HEK293T (cell line): Measurements from ENCODE around the gene HIVEP3.

Experiments
- CTCF ChIA-PET: fragments of 350-600 bp; formaldehyde crosslinking; extraction: SDS; loops from one replicate; lab custom pipeline; 2021; ENCODE audit warnings: antibody characterized with exemption, inconsistent platforms; lab: Yijun Ruan, JAX
- POLR2A ChIA-PET: fragments of 350-600 bp; formaldehyde crosslinking; extraction: SDS; loops from one replicate; lab custom pipeline; 2020; ENCODE audit warnings: antibody characterized with exemption, inconsistent platforms; lab: Yijun Ruan, JAX
- DNase-seq: peaks from one replicate; pipeline ENCODE4 v3.0.0; 2012; ENCODE audit warnings: mixed read lengths; ENCODE audit errors: extremely low spot score
- ARNT ChIP-seq: fragments of 450-650 bp; IDR thresholded peaks from 2 replicates; pipeline ENCODE4 v1.6.1; 2017; ENCODE audit warnings: mild to moderate bottlenecking
- BHLHE40 ChIP-seq: fragments of 450-650 bp; IDR thresholded peaks from 2 replicates; pipeline ENCODE4 v1.6.1; 2016; ENCODE audit warnings: mild to moderate bottlenecking, moderate library complexity, borderline replicate concordance
- CTBP1 ChIP-seq: fragments of 450-650 bp; IDR thresholded peaks from 2 replicates; pipeline ENCODE4 v1.6.1; 2016; ENCODE audit warnings: borderline replicate concordance
- ELF4 ChIP-seq: fragments of 450-650 bp; IDR thresholded peaks from 2 replicates; pipeline ENCODE4 v1.6.1; 2017; ENCODE audit warnings: antibody characterized with exemption
- FOXA1 ChIP-seq: fragments of 450-650 bp; IDR thresholded peaks from 2 replicates; pipeline ENCODE4 v1.6.1; 2016; ENCODE audit warnings: mild to moderate bottlenecking
- FOXK2 ChIP-seq: fragments of 450-650 bp; IDR thresholded peaks from 2 replicates; pipeline ENCODE4 v1.6.1; 2016; ENCODE audit warnings: mild to moderate bottlenecking
- FOXM1 ChIP-seq: fragments of 450-650 bp; IDR thresholded peaks from 2 replicates; pipeline ENCODE4 v1.6.1; 2017; ENCODE audit warnings: mild to moderate bottlenecking, borderline replicate concordance
- HDGF ChIP-seq: fragments of 450-650 bp; IDR thresholded peaks from 2 replicates; pipeline ENCODE4 v1.6.1; 2017; ENCODE audit warnings: antibody characterized with exemption, borderline replicate concordance
- L3MBTL2 ChIP-seq: fragments of 450-650 bp; conservative IDR thresholded peaks from 2 replicates; pipeline ENCODE4 v1.6.1; 2016; ENCODE audit warnings: mild to moderate bottlenecking
- LEF1 ChIP-seq: fragments of 450-650 bp; IDR thresholded peaks from 2 replicates; pipeline ENCODE4 v1.6.1; 2017; ENCODE audit warnings: mild to moderate bottlenecking, borderline replicate concordance
- NFRKB ChIP-seq: fragments of 450-650 bp; IDR thresholded peaks from 2 replicates; pipeline ENCODE4 v1.6.1; 2016; ENCODE audit warnings: mild to moderate bottlenecking, moderate library complexity
- PKNOX1 ChIP-seq: fragments of 450-650 bp; IDR thresholded peaks from 2 replicates; pipeline ENCODE4 v1.6.1; 2016
- SP1 ChIP-seq: fragments of 450-650 bp; IDR thresholded peaks from 2 replicates; pipeline ENCODE4 v1.6.1; 2017
- SUZ12 ChIP-seq: fragments of 450-650 bp; IDR thresholded peaks from 2 replicates; pipeline ENCODE4 v1.6.1; 2016; ENCODE audit warnings: mild to moderate bottlenecking
- TARDBP ChIP-seq: fragments of 450-650 bp; IDR thresholded peaks from 2 replicates; pipeline ENCODE4 v1.6.1; 2016
- ZNF384 ChIP-seq: fragments of 450-650 bp; IDR thresholded peaks from 2 replicates; pipeline ENCODE4 v1.6.1; 2016

Gene HIVEP3

GRCh38 chr1:41681331-41682098 is 237.2 kb downstream of the HIVEP3 start:
- DNase-seq = no peak
- CTCF ChIA-PET = interaction anchor here (0.8 to 1.0 kb wide), 2 partner anchors 42 to 108 kb away, joined by 3 read pairs; no protein-coding TSS in a partner anchor
- POLR2A ChIA-PET = no interaction called here
- TF ChIP-seq ELF4 = no peak
- no peak for TF ChIP-seq SUZ12
- TF ChIP-seq L3MBTL2 = no peak
- TF ChIP-seq FOXK2 = no peak
- TF ChIP-seq LEF1 = no peak
- no peak for TF ChIP-seq ZNF384
- TF ChIP-seq PKNOX1 = no peak
- no peak for TF ChIP-seq HDGF
- no peak for TF ChIP-seq NFRKB
- TF ChIP-seq FOXA1 = no peak
- TF ChIP-seq FOXM1 = no peak
- no peak for TF ChIP-seq SP1
- TF ChIP-seq BHLHE40 = no peak
- no peak for TF ChIP-seq TARDBP
- TF ChIP-seq CTBP1 = no peak
- TF ChIP-seq ARNT = no peak

DNA sequence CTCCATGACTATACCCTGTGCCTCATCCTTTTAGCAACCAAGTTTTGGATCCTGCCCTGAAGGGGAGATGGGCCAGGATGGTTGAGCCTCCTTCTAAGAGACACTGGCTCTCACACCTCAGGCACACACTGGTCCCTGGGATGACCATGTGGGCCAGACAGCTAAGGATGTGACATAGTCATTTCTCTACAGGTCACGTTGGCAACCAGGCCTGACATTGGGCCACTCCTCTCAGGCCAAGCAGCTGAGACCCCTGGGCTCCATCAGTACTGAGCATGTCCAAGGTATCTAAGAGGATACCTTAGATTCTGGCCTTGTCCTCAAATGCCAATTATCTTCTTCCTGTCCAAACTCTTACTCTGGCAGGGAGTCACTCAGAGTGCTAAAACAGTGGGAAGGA is 238.7 kb downstream of the HIVEP3 start:
- ChIA-PET POLR2A (no interaction called here), CTCF (no interaction called here)
- no peak for DNase-seq
- TF ChIP-seq FOXK2 (no peak), TARDBP (no peak), ARNT (no peak), ZNF384 (no peak), SUZ12 (no peak), HDGF (no peak), NFRKB (no peak), FOXA1 (no peak)

GRCh38 chr1:41679531-41679930 is 239.2 kb downstream of the HIVEP3 start:
- TF ChIP-seq BHLHE40 (no peak), NFRKB (no peak), FOXM1 (no peak), ELF4 (no peak), HDGF (no peak), SP1 (no peak), ARNT (no peak), L3MBTL2 (no peak), SUZ12 (no peak), PKNOX1 (no peak)
- no peak for DNase-seq
- ChIA-PET POLR2A (no interaction called here), CTCF (no interaction called here)

GRCh38 chr1:41678111-41678878 is 240.4 kb downstream of the HIVEP3 start:
- POLR2A ChIA-PET = no interaction called here
- no peak for TF ChIP-seq FOXM1
- no peak for TF ChIP-seq SP1
- no peak for TF ChIP-seq L3MBTL2
- no peak for DNase-seq
- CTCF ChIA-PET = no interaction called here

DNA sequence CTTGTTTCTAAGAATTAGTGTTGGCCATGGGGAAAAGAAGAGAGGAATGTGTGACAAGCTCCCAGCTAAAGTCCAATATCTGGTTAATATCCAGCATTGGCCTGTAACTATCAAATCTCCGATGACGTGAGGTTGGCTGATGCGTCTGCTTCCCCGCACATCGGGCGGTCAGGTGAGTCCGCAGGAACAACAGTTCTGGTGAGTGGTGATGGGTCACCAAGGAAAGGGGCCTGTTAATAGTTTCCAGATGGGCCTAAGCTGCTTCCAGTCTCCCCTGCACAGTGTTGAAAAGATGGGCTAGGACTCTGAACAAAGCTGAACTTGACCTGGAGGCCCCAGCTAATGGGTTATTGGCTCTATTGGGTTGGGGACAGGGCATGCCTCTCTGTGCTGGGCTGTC is 241.1 kb downstream of the HIVEP3 start:
- ChIA-PET POLR2A (no interaction called here), CTCF (interaction anchor here (0.6 kb wide), 1 partner anchor 16 kb away, joined by 3 read pairs; no protein-coding TSS in a partner anchor)
- DNase-seq = no peak
- TF ChIP-seq NFRKB (no peak), ELF4 (no peak), ARNT (no peak), FOXA1 (no peak), BHLHE40 (no peak), HDGF (no peak), LEF1 (no peak), FOXM1 (no peak), ZNF384 (no peak), SP1 (no peak), CTBP1 (no peak), SUZ12 (no peak), L3MBTL2 (no peak), FOXK2 (no peak), PKNOX1 (no peak), TARDBP (no peak)

DNA sequence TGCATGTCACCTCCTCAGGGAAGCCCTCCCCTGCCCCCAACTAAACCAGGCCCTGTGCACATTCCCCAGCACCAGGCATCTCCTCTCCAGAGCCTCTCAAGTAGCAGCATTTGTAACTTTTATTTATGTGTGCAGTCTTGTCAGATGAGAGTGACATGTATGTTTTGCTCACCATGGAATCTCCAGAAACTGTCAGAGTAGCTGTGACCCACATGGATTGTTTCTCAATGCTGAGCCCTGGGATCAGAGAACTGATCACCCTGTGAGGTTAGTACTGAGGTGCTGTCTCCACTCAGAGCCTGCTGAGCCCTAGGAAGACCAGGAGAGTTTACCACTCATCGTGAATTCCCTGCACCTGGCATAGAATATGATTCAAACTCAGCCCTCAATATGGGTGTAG is 243.3 kb downstream of the HIVEP3 start:
- ChIA-PET CTCF (no interaction called here), POLR2A (no interaction called here)
- TF ChIP-seq FOXK2 = no peak
- TF ChIP-seq ZNF384 = no peak
- TF ChIP-seq SP1 = no peak
- TF ChIP-seq BHLHE40 = no peak
- no peak for TF ChIP-seq CTBP1
- DNase-seq = no peak
